Lung (tissue), 12 donors: ENCODE measurements around the gene KLK11. TPM values are rescaled to one million over a fixed set of nuclear protein-coding genes. Genes with fewer than 3 reads are reported as not detected.

Source experiments
- ATAC-seq: fragments of 200-7000 bp; cut with Tn5 transposase; one replicate; pipeline ENCODE4 v1.9.1; 2020; ENCODE audit warnings: moderate number of reproducible peaks; ENCODE audit not compliant: insufficient read depth, low FRiP score
- DNase-seq, 3 donors: peaks; one replicate each; pipeline ENCODE4 v3.0.0-alpha.2; 2013 to 2017
- H3K27ac ChIP-seq, 2 donors: one replicate each; pipeline ENCODE4 v1.5.1; 2013; ENCODE audit warnings: mild to moderate bottlenecking in 2 of 2, moderate library complexity in 2 of 2, control low read depth in 1 of 2, inconsistent platforms in 1 of 2, low read depth in 1 of 2, low read length in 1 of 2
- H3K27me3 ChIP-seq, 3 donors: one replicate each; pipeline ENCODE4 v1.5.1; 2013; ENCODE audit warnings: low read length in 2 of 3; ENCODE audit not compliant: control insufficient read depth in 3 of 3, insufficient read depth in 3 of 3
- H3K36me3 ChIP-seq, 4 donors: one replicate each; pipeline ENCODE4 v1.5.1; 2013; ENCODE audit warnings: low read length in 4 of 4, mild to moderate bottlenecking in 1 of 4, moderate library complexity in 1 of 4; ENCODE audit not compliant: control insufficient read depth in 4 of 4, insufficient read depth in 4 of 4
- H3K4me1 ChIP-seq, 5 donors: one replicate each; pipeline ENCODE4 v1.5.1; 2013; ENCODE audit warnings: low read length in 5 of 5, mild to moderate bottlenecking in 2 of 5, moderate library complexity in 1 of 5; ENCODE audit not compliant: control insufficient read depth in 5 of 5, insufficient read depth in 5 of 5
- H3K4me3 ChIP-seq: one replicate; pipeline ENCODE4 v1.5.1; 2013; ENCODE audit warnings: mild to moderate bottlenecking, control low read depth, moderate library complexity
- H3K9ac ChIP-seq, 2 donors: one replicate each; pipeline ENCODE4 v1.5.1; 2013; ENCODE audit warnings: low read length in 2 of 2, control low read depth in 1 of 2; ENCODE audit not compliant: insufficient read depth in 1 of 2
- H3K9me3 ChIP-seq, 4 donors: one replicate each; pipeline ENCODE4 v1.5.1; 2013; ENCODE audit warnings: low read length in 3 of 4, mild to moderate bottlenecking in 1 of 4, moderate library complexity in 1 of 4; ENCODE audit not compliant: control insufficient read depth in 4 of 4, insufficient read depth in 3 of 4
- CTCF ChIP-seq: IDR thresholded peaks from 2 replicates; pipeline ENCODE4 v1.5.1; 2012; ENCODE audit warnings: mild to moderate bottlenecking; ENCODE audit errors: control extremely low read depth, extremely low read depth
- WGBS, 2 donors: extraction: QIAGEN DNeasy Blood & Tissue Kit; methylation state at CpG; one replicate each; pipeline ENCODE4 v1.1.7; 2013; 5-methylcytosine and 5-hydroxymethylcytosine counted together
- polyA plus RNA-seq, 2 donors: library from polyadenylated mRNA; stranded (reverse); fragments of 200-250 nt; gene quantifications; one replicate each; pipeline ENCODE4 v1.2.1, GENCODE V29; 2013
- total RNA-seq, 2 donors: library from RNA; depleted of rRNA in 1 of 2; stranded (reverse); fragments of >200 nt in 1 of 2; gene quantifications; one replicate each; pipeline ENCODE4 v1.2.1, GENCODE V29; 2014 to 2021
- donor health status: control.
- donor health status: control.
- donor health status: Bipolar disorder and iron deficiency.
- donor health status: healthy.
- donor health status: DM: yes; HTN: yes; CAD: no.

The KLK11 gene
- total and polyA plus RNA-seq, 4 donors: 14.1 to 38.6 (median 19.5) TPM

- Histone ChIP-seq H3K27me3 (peaks cover 3 to 22% (median 9%) of the 10 kb centered on the region in 3 donors), H3K9ac (no peak overlapping the region), H3K27ac (no peak overlapping the region), H3K4me3 (no peak overlapping the region), H3K9me3 (peaks cover 0 to 3% (median 0%) of the 10 kb centered on the region in 4 donors), H3K36me3 (no peaks in the 10 kb centered on the region), H3K4me1 (peaks cover 0 to 2% (median 0%) of the 10 kb centered on the region in 5 donors)
- DNase-seq: no peak
- no peak for TF ChIP-seq CTCF
- no peak for ATAC-seq
- WGBS, 2 donors: 71 to 77% methylated on average over 11 of the region's 11 CpGs
Measured at GRCh38 chr19:51023946-51024345, 2.5 kb downstream of the KLK11 start.

GRCh38 chr19:51022526-51022925, 3.9 kb downstream of the KLK11 start:
- ATAC-seq: no peak
- no peak for TF ChIP-seq CTCF
- Histone ChIP-seq H3K4me1 (peaks cover 0 to 2% (median 0%) of the 10 kb centered on the region in 5 donors), H3K27me3 (peaks cover 3 to 34% (median 17%) of the 10 kb centered on the region in 3 donors), H3K4me3 (no peak overlapping the region), H3K27ac (no peak overlapping the region), H3K36me3 (no peaks in the 10 kb centered on the region), H3K9ac (no peak overlapping the region), H3K9me3 (peaks cover 0 to 3% (median 0%) of the 10 kb centered on the region in 4 donors)
- 62 to 64% methylated on average over 14 of the region's 14 CpGs for WGBS, 2 donors
- no peak for DNase-seq

DNA sequence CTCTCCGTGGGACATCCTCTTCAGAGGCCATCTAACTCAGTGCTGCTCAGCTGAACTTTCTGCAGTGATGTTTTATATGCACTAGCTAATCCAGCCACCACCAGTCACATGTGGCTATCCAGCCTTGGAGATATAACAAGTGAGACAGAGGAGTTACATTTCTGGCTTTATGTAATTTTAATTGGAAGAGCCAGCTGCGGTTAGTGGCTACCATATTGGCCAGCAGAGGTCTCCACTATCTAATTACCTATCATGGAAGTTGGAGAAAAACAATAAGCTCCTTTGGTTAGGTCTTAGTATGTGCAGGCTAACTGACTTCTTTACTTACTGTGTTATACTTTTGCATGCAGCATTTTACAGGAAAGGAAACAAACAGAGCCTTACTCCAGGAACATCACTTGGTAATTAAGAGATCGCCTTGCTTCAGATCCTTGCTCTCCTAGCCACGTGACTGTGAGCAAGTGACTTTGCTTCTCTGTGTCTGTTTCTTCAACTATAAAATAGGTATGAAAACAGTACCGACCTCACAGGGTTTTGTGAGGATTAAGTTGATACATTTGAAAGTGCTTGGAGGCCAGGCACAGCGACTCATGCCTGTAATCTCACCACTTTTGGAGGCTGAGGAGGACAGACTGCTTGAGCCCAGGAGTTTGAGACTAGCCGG, 5.3 kb downstream of the KLK11 start:
- no peaks in the 10 kb centered on the region for H3K36me3 ChIP-seq
- no peak overlapping the region for H3K9ac ChIP-seq
- WGBS, 2 donors: 34% methylated on average over 7 of the region's 7 CpGs
- peak; percentile 25 for TF ChIP-seq CTCF
- H3K27me3 ChIP-seq: peaks cover 2 to 40% (median 25%) of the 10 kb centered on the region in 3 donors
- no peak overlapping the region for H3K27ac ChIP-seq
- DNase-seq: peak; percentile 43 to 71 (median 68)
- peaks cover 0 to 10% (median 0%) of the 10 kb centered on the region in 5 donors for H3K4me1 ChIP-seq
- no peak for ATAC-seq
- H3K4me3 ChIP-seq: no peak overlapping the region
- peaks cover 0 to 6% (median 0%) of the 10 kb centered on the region in 4 donors for H3K9me3 ChIP-seq
